Mucosa of stomach (tissue), 1 donor: ENCODE data around the gene BPIFB2.
"Not testable (repeated sequence)": the region's sequence is repeated elsewhere in the genome, so short reads cannot be mapped to it uniquely, and the experiment has no call there.

Experiments used
- H3K27me3 ChIP-seq: one replicate; pipeline ENCODE4 v1.7.0; 2013; ENCODE audit warnings: mild to moderate bottlenecking, low read length; ENCODE audit not compliant: control insufficient read depth, insufficient read depth
- H3K36me3 ChIP-seq: one replicate; pipeline ENCODE4 v1.7.0; 2013; ENCODE audit warnings: low read length; ENCODE audit not compliant: control insufficient read depth, insufficient read depth
- H3K4me1 ChIP-seq: one replicate; pipeline ENCODE4 v1.7.0; 2013; ENCODE audit warnings: mild to moderate bottlenecking, low read length; ENCODE audit not compliant: control insufficient read depth, insufficient read depth
- H3K4me3 ChIP-seq: one replicate; pipeline ENCODE4 v1.7.0; 2013; ENCODE audit warnings: low read length
- H3K9ac ChIP-seq: one replicate; pipeline ENCODE4 v1.7.0; 2013; ENCODE audit warnings: mild to moderate bottlenecking, low read length, moderate library complexity
- H3K9me3 ChIP-seq: one replicate; pipeline ENCODE4 v1.7.0; 2013; ENCODE audit warnings: mild to moderate bottlenecking, low read length, moderate library complexity; ENCODE audit not compliant: control insufficient read depth
- donor health status: Pancreatic carcinoma.

The BPIFB2 gene

GRCh38 chr20:33007376-33008335, at the start of gene BPIFB2:
Gene BPIFB2 (plus strand): TSS chr20:33007704. CDS start chr20:33008575, 871 bp downstream.
- Histone ChIP-seq H3K9me3 (no peaks in the 10 kb centered on the region), H3K4me1 (no peaks in the 10 kb centered on the region), H3K9ac (no peak within 1 kb of the TSS), H3K27me3 (no peaks in the 10 kb centered on the region), H3K4me3 (no peak within 1 kb of the TSS), H3K36me3 (no peaks in the 10 kb centered on the region)

GRCh38 chr20:32958574-32958973, 48.9 kb upstream of the BPIFB2 start:
- Histone ChIP-seq H3K27me3 (no peaks in the 10 kb centered on the region), H3K36me3 (no peaks in the 10 kb centered on the region), H3K4me3 (no peak overlapping the region), H3K9me3 (no peaks in the 10 kb centered on the region), H3K9ac (no peak overlapping the region), H3K4me1 (no peaks in the 10 kb centered on the region)

- Histone ChIP-seq H3K9ac (no peak overlapping the region), H3K4me3 (no peak overlapping the region), H3K27me3 (no peaks in the 10 kb centered on the region), H3K36me3 (no peaks in the 10 kb centered on the region), H3K9me3 (no peaks in the 10 kb centered on the region), H3K4me1 (no peaks in the 10 kb centered on the region)
Observed at GRCh38 chr20:32959351-32960221, 47.9 kb upstream of the BPIFB2 start.

GRCh38 chr20:32960222-32960518, 47.3 kb upstream of the BPIFB2 start:
- Histone ChIP-seq H3K9me3 (no peaks in the 10 kb centered on the region), H3K9ac (no peak overlapping the region), H3K4me3 (no peak overlapping the region), H3K4me1 (no peaks in the 10 kb centered on the region), H3K27me3 (no peaks in the 10 kb centered on the region), H3K36me3 (no peaks in the 10 kb centered on the region)

DNA sequence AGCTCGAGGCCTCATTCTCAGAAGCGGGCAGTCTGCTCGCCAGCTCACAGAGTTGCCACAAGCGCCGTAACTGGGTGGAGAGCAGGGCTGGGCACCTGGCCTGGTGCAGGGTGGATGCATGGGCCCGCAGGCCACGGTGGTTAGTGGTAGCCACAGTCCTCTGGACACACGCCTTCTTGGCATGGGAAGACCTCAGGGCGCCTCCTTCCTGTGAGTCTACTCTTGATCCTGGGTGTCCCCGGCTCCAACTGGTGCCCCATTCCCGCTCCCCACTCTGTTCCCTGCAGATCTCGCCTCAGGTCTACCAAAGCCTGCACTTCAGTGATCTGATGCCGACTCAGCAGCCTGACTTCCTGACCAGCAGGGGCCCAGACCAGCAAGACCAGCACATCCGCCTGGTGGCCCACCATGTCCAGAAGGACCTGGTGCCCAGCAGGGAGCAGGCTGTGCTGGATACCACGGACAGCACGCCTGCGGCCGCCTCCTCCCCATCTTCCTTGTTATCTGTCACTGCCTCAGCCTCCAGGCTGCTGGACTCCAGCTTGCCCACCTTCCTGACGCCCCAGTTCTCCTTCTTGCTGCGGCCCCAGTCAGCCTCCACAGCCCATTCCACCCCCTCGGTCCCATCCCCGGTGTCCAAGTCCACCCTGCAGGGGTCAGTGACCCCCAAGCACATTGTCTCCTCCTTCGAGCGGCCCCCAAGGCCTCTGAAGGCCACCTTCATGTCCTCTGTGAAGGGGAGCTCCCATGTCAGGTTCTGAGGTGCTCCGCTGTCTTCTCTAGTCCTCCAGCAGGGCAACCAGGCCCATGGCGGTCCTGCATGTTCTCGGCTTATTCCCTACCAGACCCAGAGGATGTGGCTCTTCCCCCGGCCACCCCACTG, 46.4 kb upstream of the BPIFB2 start:
- Histone ChIP-seq H3K36me3 (no peaks in the 10 kb centered on the region), H3K4me3 (no peak overlapping the region)

GRCh38 chr20:32962053-32962452, 45.5 kb upstream of the BPIFB2 start:
- no peak overlapping the region for H3K4me3 ChIP-seq
- H3K27me3 ChIP-seq: peaks cover 3% of the 10 kb centered on the region
- no peak overlapping the region for H3K9ac ChIP-seq
- no peaks in the 10 kb centered on the region for H3K36me3 ChIP-seq
- no peaks in the 10 kb centered on the region for H3K9me3 ChIP-seq
- no peaks in the 10 kb centered on the region for H3K4me1 ChIP-seq

More for the DNA sequence above, 46.4 kb upstream of the BPIFB2 start:
- H3K9ac ChIP-seq: no peak overlapping the region
- no peaks in the 10 kb centered on the region for H3K9me3 ChIP-seq
- H3K27me3 ChIP-seq: peaks cover 3% of the 10 kb centered on the region
- H3K4me1 ChIP-seq: no peaks in the 10 kb centered on the region

DNA sequence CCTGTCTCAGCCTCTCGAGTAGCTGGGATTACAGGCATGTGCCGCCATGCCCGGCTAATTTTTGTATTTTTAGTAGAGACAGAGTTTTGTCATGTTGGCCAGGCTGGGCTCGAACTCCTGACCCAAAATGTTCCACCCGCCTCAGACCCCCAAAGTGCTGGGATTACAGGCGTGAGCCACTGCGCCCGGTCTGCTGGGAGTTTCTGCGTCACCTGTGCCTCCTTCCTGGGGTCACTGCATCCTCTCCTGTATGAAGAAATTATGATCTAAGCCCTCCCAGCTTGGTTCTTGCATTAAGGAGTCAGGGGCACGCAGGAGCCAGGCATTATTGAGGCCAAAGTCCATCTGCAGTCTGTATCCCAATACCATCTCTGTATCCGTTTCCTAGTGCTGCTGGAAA, 44.9 kb upstream of the BPIFB2 start:
- not testable (repeated sequence) for H3K9ac ChIP-seq, H3K27me3 ChIP-seq, H3K4me1 ChIP-seq, H3K9me3 ChIP-seq, H3K4me3 ChIP-seq, H3K36me3 ChIP-seq

DNA sequence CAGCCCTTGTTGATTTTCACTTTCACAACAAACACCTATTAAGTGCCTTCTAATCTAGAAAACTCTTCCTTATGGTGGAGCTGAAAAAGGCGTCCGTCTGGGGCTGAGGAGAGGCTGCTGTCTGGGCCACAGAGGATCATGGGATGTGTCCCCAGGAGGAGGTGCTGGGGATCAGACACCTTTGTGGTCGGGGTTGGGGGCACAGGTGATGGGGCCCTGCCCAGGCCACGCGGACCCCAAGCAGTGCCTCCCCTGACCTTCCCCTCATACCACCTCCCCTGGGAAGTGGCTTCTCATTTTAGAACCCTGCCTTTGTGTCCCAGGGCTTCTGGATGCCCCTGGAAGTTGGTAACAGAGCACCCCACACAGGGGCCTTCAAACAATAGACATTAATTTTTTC, 44.3 kb upstream of the BPIFB2 start:
- H3K36me3 ChIP-seq: no peaks in the 10 kb centered on the region
- no peak overlapping the region for H3K9ac ChIP-seq
- no peak overlapping the region for H3K4me3 ChIP-seq
- peaks cover 3% of the 10 kb centered on the region for H3K27me3 ChIP-seq
- H3K4me1 ChIP-seq: no peaks in the 10 kb centered on the region
- H3K9me3 ChIP-seq: no peaks in the 10 kb centered on the region

DNA sequence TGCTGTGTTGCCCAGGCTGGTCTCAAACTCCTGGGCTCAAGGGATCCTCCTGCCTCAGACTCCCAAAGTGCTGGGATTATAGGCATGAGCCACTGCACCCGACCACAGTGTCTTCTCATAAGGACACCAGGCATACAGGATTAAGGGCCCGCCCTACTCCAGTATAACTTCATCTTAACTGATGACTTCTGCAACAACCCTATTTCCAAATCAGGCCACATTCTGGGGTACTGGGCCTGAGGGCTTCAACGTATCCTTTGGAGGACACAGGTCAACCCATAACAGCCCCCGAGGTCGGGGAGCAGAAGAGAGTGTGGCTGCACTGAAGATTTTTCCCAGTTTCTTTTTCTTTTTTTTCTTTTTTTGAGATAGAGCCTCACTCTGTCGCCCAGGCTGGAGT, 42.9 kb upstream of the BPIFB2 start:
- Histone ChIP-seq H3K4me1 (no peaks in the 10 kb centered on the region), H3K27me3 (peaks cover 3% of the 10 kb centered on the region), H3K9me3 (no peaks in the 10 kb centered on the region), H3K4me3 (no peak overlapping the region), H3K36me3 (no peaks in the 10 kb centered on the region), H3K9ac (no peak overlapping the region)

GRCh38 chr20:32965115-32965514, 42.4 kb upstream of the BPIFB2 start:
- Histone ChIP-seq H3K27me3 (peaks cover 3% of the 10 kb centered on the region), H3K36me3 (no peaks in the 10 kb centered on the region), H3K4me3 (no peak overlapping the region), H3K4me1 (no peaks in the 10 kb centered on the region), H3K9ac (no peak overlapping the region), H3K9me3 (no peaks in the 10 kb centered on the region)

DNA sequence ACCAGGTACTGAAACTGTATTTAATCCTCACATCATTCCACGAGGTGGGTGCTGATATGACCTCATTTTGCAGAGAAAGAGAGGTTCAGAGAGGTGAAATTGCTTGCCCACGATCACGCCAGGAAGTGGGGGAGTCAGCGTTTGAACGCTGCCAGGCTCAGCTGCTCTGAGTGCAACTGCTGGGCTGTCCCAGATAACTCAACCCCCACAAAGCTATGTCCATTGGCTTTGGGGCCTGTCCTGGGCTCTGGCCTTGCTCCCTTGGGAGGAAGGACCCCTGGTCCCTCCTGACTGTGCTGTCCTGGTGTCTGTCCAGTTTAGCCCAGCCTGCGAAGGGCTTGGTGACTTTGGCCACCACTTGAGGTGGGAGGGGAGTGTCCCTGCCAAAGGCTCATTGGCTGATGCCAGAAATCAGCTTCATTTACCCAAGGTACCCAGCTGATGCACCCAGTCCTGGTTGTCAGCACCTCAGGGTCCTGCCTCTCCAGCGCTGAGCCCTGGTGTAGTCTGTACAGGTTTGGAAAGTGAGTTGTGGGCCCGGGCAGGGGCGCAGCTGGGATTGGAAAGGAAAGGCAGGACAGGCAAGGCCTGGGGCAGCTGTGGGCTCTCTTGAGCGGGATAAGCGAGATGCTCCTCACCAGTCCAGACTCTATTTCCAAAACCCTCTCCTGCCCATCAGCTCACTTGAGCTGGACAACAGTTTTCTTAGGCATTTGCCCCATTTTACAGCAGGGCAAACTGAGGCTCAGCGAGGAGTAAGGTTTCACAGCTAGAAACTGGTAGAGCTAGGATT, 41.7 kb upstream of the BPIFB2 start:
- no peaks in the 10 kb centered on the region for H3K9me3 ChIP-seq
- H3K4me3 ChIP-seq: no peak overlapping the region
- peaks cover 3% of the 10 kb centered on the region for H3K27me3 ChIP-seq
- H3K4me1 ChIP-seq: peaks cover 3% of the 10 kb centered on the region
- H3K9ac ChIP-seq: no peak overlapping the region
- H3K36me3 ChIP-seq: no peaks in the 10 kb centered on the region
